OCI-LY7 (cell line): ENCODE results near the gene FGD4.

ENCODE experiments used
- CTCF ChIP-seq: fragments of 200-600 bp; sonication (generic); conservative IDR thresholded peaks from 2 replicates; pipeline ENCODE4 v1.5.1; 2014; ENCODE audit warnings: mild to moderate bottlenecking, antibody characterized with exemption, low read length, moderate library complexity, mixed read lengths
- EZH2phosphoT487 ChIP-seq: fragments of 200-600 bp; sonication (generic); IDR thresholded peaks from 2 replicates; pipeline ENCODE4 v1.6.1; 2018; ENCODE audit warnings: low read depth, borderline replicate concordance, mild to moderate bottlenecking, mixed run types, antibody characterized with exemption, low read length, moderate library complexity, mixed read lengths

GRCh38 chr12:32532951-32533350 lies 133.6 kb downstream of the FGD4 start:
- TF ChIP-seq CTCF = no peak
- TF ChIP-seq EZH2phosphoT487 = no peak
